K562 (cell line): ENCODE measurements around the gene ANXA2. TPM values are rescaled to one million over a fixed set of nuclear protein-coding genes. Genes with fewer than 3 reads are reported as not detected.

Source experiments
- ATAC-seq: fragments of 200-7000 bp; cut with Tn5 transposase; 3 replicates; pipeline ENCODE4 v1.9.1; 2020; ENCODE audit warnings: moderate library complexity
- BruUV-seq: library from RNA; stranded (reverse); fragments of 400-500 nt; replicated peaks from 2 replicates; lab custom pipeline; 2021; lab: Mats Ljungman, UMichigan
- CTCF ChIA-PET: fragments of 300-600 bp; formaldehyde crosslinking; extraction: SDS; loops from one replicate; lab custom pipeline; 2021; ENCODE audit warnings: low intra/inter-chr PET ratio; lab: Yijun Ruan, JAX
- POLR2A ChIA-PET: fragments of 300-600, 350-650 bp; sonication (Branson Sonifier 250); formaldehyde crosslinking; extraction: SDS; loops from one replicate; lab custom pipeline; 2021; ENCODE audit warnings: antibody characterized with exemption, inconsistent platforms; lab: Yijun Ruan, JAX
- DNase-seq, 4 experiments: peaks; one replicate each; pipeline versions ENCODE4 v3.0.0 to v3.0.0-alpha.2; 2011 to 2018; ENCODE audit warnings: low spot score in 3 of 4, mixed read lengths in 3 of 4; ENCODE audit errors: extremely low read depth in 1 of 4
- FAIRE-seq: peaks from 2 replicates; lab custom pipeline; 2011; peaks lifted over from hg19 to GRCh38; lab: Jason Lieb, UNC
- H2AFZ ChIP-seq: 2 replicates; pipeline ENCODE4 v1.6.0; 2011; ENCODE audit warnings: low read depth, low read length, control low read depth, inconsistent platforms
- H3K27ac ChIP-seq: fragments of 200-600 bp; 3 replicates; pipeline ENCODE4 v1.8.0; 2011; ENCODE audit warnings: low read depth, mild to moderate bottlenecking, control low read depth, inconsistent platforms, low read length, moderate library complexity, mixed read lengths; ENCODE audit errors: extremely low read depth
- H3K27me3 ChIP-seq, 2 experiments: fragments of 300-600 bp in 1 of 2; 2 replicates in 1 of 2; 3 replicates in 1 of 2; pipeline versions ENCODE4 v1.6.0 to v1.8.0; 2011; ENCODE audit warnings: inconsistent platforms in 2 of 2, low read length in 2 of 2, mild to moderate bottlenecking in 1 of 2, mixed read lengths in 1 of 2, moderate library complexity in 1 of 2; ENCODE audit not compliant: control insufficient read depth in 2 of 2, insufficient read depth in 2 of 2
- H3K36me3 ChIP-seq: fragments of 300-600 bp; 3 replicates; pipeline ENCODE4 v1.8.0; 2011; ENCODE audit warnings: mild to moderate bottlenecking, low read length, inconsistent platforms; ENCODE audit not compliant: control insufficient read depth, insufficient read depth
- H3K4me1 ChIP-seq, 2 experiments: fragments of 200-600 bp in 1 of 2; replicated peaks in 1 of 2; 2 replicates in 1 of 2; 3 replicates in 1 of 2; pipeline versions ENCODE4 v1.5.1 to v1.8.0; 2011; ENCODE audit warnings: inconsistent platforms in 2 of 2, low read length in 2 of 2, mild to moderate bottlenecking in 1 of 2, mixed read lengths in 1 of 2, moderate library complexity in 1 of 2; ENCODE audit not compliant: control insufficient read depth in 2 of 2, insufficient read depth in 2 of 2
- H3K4me2 ChIP-seq: 2 replicates; pipeline ENCODE4 v1.6.1; 2011; ENCODE audit warnings: low read length, control low read depth, inconsistent platforms, mixed read lengths; ENCODE audit not compliant: insufficient read depth
- H3K4me3 ChIP-seq: fragments of 200-600 bp; sonication (generic), shearing (Covaris generic); 2 replicates; pipeline ENCODE4 v1.5.1; 2016; ENCODE audit warnings: control low read depth, inconsistent platforms
- H3K79me2 ChIP-seq: fragments of 200-600 bp; 3 replicates; pipeline ENCODE4 v1.8.0; 2011; ENCODE audit warnings: low read length, inconsistent platforms; ENCODE audit not compliant: control insufficient read depth, insufficient read depth
- H3K9ac ChIP-seq, 2 experiments: 2 replicates each; pipeline versions ENCODE4 v1.6.0 to v1.6.1; 2011; ENCODE audit warnings: low read depth in 2 of 2, low read length in 2 of 2, control low read depth in 1 of 2, inconsistent platforms in 1 of 2, mild to moderate bottlenecking in 1 of 2, mixed read lengths in 1 of 2; ENCODE audit not compliant: insufficient read depth in 1 of 2
- H3K9me1 ChIP-seq: one replicate; pipeline ENCODE4 v1.6.0; 2011; ENCODE audit warnings: inconsistent platforms, mild to moderate bottlenecking, low read length, moderate library complexity; ENCODE audit not compliant: control insufficient read depth, insufficient read depth
- H3K9me3 ChIP-seq: replicated peaks from 2 replicates; pipeline ENCODE4 v1.5.1; 2011; ENCODE audit warnings: low read depth, low read length, inconsistent platforms; ENCODE audit not compliant: control insufficient read depth, insufficient read depth
- H4K20me1 ChIP-seq: replicated peaks from 2 replicates; pipeline ENCODE4 v1.6.1; 2011; ENCODE audit warnings: low read length, inconsistent platforms, mixed read lengths; ENCODE audit not compliant: control insufficient read depth, insufficient read depth
- E2F3 ChIP-seq: fragments of 250-450 bp; sonication (Bioruptor Pico); IDR thresholded peaks from 2 replicates; pipeline ENCODE4 v1.4.0; 2020; ENCODE audit warnings: mild to moderate bottlenecking
- ETV5 ChIP-seq: sonication (generic); formaldehyde crosslinking; IDR thresholded peaks from 2 replicates; pipeline ENCODE4 v1.4.0; 2020; ENCODE audit warnings: low read depth, mild to moderate bottlenecking, missing genetic modification reagents
- HES1 ChIP-seq: fragments of 450-650 bp; IDR thresholded peaks from 2 replicates; pipeline ENCODE4 v1.6.1; 2016; ENCODE audit warnings: low read depth, mild to moderate bottlenecking, moderate library complexity
- NCOR1 ChIP-seq: fragments of 450-650 bp; IDR thresholded peaks from 2 replicates; pipeline ENCODE4 v1.6.1; 2016; ENCODE audit warnings: mild to moderate bottlenecking, moderate library complexity
- PHB2 ChIP-seq: fragments of 450-650 bp; IDR thresholded peaks from 2 replicates; pipeline ENCODE4 v1.6.1; 2017; ENCODE audit warnings: low read depth
- PHF20 ChIP-seq: fragments of 450-650 bp; IDR thresholded peaks from 2 replicates; pipeline ENCODE4 v1.6.1; 2018; ENCODE audit not compliant: partially characterized antibody
- SREBF2 ChIP-seq: sonication (generic); formaldehyde crosslinking; IDR thresholded peaks from 2 replicates; pipeline ENCODE4 v1.4.0; 2020; ENCODE audit warnings: mild to moderate bottlenecking, missing genetic modification reagents
- TSHZ1 ChIP-seq: fragments of 250-450 bp; sonication (Bioruptor Pico); IDR thresholded peaks from 2 replicates; pipeline ENCODE4 v1.4.0; 2020; ENCODE audit warnings: mild to moderate bottlenecking, moderate library complexity
- ZBTB12 ChIP-seq: fragments of 250-450 bp; sonication (Bioruptor Pico); IDR thresholded peaks from 2 replicates; pipeline ENCODE4 v1.4.0; 2020
- ZNF134 ChIP-seq: fragments of 250-450 bp; sonication (Bioruptor Pico); conservative IDR thresholded peaks from 2 replicates; pipeline ENCODE4 v1.4.0; 2020
- ZNF511 ChIP-seq: sonication (generic); formaldehyde crosslinking; IDR thresholded peaks from 2 replicates; pipeline ENCODE4 v1.8.0; 2022; ENCODE audit warnings: mild to moderate bottlenecking, missing genetic modification reagents
- ZNF766 ChIP-seq: fragments of 200-800 bp; sonication (Bioruptor generic); conservative IDR thresholded peaks from 2 replicates; pipeline ENCODE4 v1.6.1; 2016; ENCODE audit warnings: missing genetic modification characterization, missing compliant biosample characterization
- WGBS: fragments of 100-300 bp; shearing (Covaris generic); methylation state at CpG from one replicate; pipeline ENCODE4 v1.1.6; 2016; ENCODE audit warnings: low coverage, mixed read lengths; ENCODE audit not compliant: insufficient coverage; ENCODE audit errors: missing lambda C conversion rate; 5-methylcytosine and 5-hydroxymethylcytosine counted together
- in situ Hi-C: fragments of 300-500 bp; cut with MboI; formaldehyde crosslinking; loops from 4 replicates; pipeline ENCODE4 v1.15.0; 2018; ENCODE audit warnings: inconsistent platforms, mixed read lengths
- intact Hi-C: fragments of 100-400 bp; cut with micrococcal nuclease; formaldehyde crosslinking; loops from 2 replicates; pipeline ENCODE4 v1.14.2; 2022
- polyA plus RNA-seq, 8 experiments: library from polyadenylated mRNA; depleted of rRNA in 4 of 8; stranded (reverse) in 5 of 8; unstranded in 3 of 8; fragments of >200 nt; fragmentation: Nextera tagmentation in 2 of 8; fragmentation: Illumina TruSeq in 1 of 8; extraction: Ambion mirVana in 2 of 8; extraction: Trizol in 1 of 8; gene quantifications; 2 replicates each; pipeline versions ENCODE4 v1.2.1 to v1.2.3, GENCODE V29; 2011 to 2014; ENCODE audit warnings: inconsistent platforms in 1 of 8, missing spikeins in 1 of 8
- total RNA-seq, 7 experiments: library from RNA; depleted of rRNA in 6 of 7; stranded (reverse); fragments of >200 nt in 6 of 7; fragmentation: Illumina TruSeq in 2 of 7; extraction: Trizol in 2 of 7; gene quantifications; 2 replicates each; pipeline versions ENCODE4 v1.2.1 to v1.2.3, GENCODE V29; 2011 to 2021; ENCODE audit warnings: low replicate concordance in 1 of 7

The ANXA2 gene
- total and polyA plus RNA-seq, 9 of the 15 experiments (the other 6 are each of a cell fraction or from before 2014, with no cell fraction given): 301 to 1,102 (median 452) TPM

GRCh38 chr15:60339236-60339635, 58.5 kb downstream of the ANXA2 start:
- Histone ChIP-seq H3K9me1 (no peaks in the 10 kb centered on the region), H3K27ac (no peak overlapping the region), H3K9ac (no peak overlapping the region), H3K36me3 (no peaks in the 10 kb centered on the region), H3K4me2 (no peak overlapping the region), H2AFZ (no peak overlapping the region), H3K27me3 (peaks cover 17 to 23% of the 10 kb centered on the region in 2 experiments; a peak in 4 of 5 replicates), H4K20me1 (no peaks in the 10 kb centered on the region), H3K4me3 (no peak overlapping the region), H3K4me1 (no peaks in the 10 kb centered on the region)
- in situ Hi-C loops: loop anchor here (25.0 kb wide), 1 partner anchor 573 kb away; no protein-coding TSS in a partner anchor
- intact Hi-C loops: no loop called here
- ATAC-seq (no peak), FAIRE-seq (no peak), DNase-seq (no peak)
- WGBS: 4% methylated on average over 9 of the region's 9 CpGs
- CTCF ChIA-PET: interaction anchor here (0.8 kb wide), 1 partner anchor 11 kb away, joined by 4 read pairs; no protein-coding TSS in a partner anchor
- POLR2A ChIA-PET: no interaction called here
- BruUV-seq: no TSS peak
- TF ChIP-seq SREBF2 (CRISPR knock-in tag) (no peak), HES1 (no peak), NCOR1 (no peak), ZBTB12 (CRISPR knock-in tag) (no peak), ZNF511 (CRISPR knock-in tag) (no peak), E2F3 (CRISPR knock-in tag) (no peak), PHF20 (no peak), ETV5 (CRISPR knock-in tag) (no peak), ZNF766 (no peak), ZNF134 (CRISPR knock-in tag) (no peak), PHB2 (no peak), TSHZ1 (CRISPR knock-in tag) (no peak)
- TF ChIP-seq, all 486 proteins: peak for 0
- no peaks in the 10 kb centered on the region for H3K9me3 ChIP-seq
- H3K79me2 ChIP-seq: no peaks in the 10 kb centered on the region
